Retinal pigment epithelial cell (primary cell): ENCODE results near the gene MED12L.

Experiments used
- DNase-seq: peaks from one replicate; pipeline ENCODE4 v3.0.0-alpha.2; 2010; ENCODE audit warnings: low read depth
- H3K4me3 ChIP-seq: 2 replicates; pipeline ENCODE4 v1.5.1; 2011; ENCODE audit warnings: mild to moderate bottlenecking, low read length, control low read depth, moderate library complexity
- CTCF ChIP-seq: conservative IDR thresholded peaks from 2 replicates; pipeline ENCODE4 v1.5.1; 2011; ENCODE audit warnings: low read depth, low read length, control low read depth, inconsistent platforms

MED12L gene

GRCh38 chr3:151276687-151277042 is 191.2 kb downstream of the MED12L start:
- DNase-seq = no peak
- TF ChIP-seq CTCF = no peak
- no peak overlapping the region for H3K4me3 ChIP-seq

- TF ChIP-seq CTCF = no peak
- H3K4me3 ChIP-seq = no peak within 1 kb of the TSS
- no peak for DNase-seq
These were observed 192.8 kb downstream of the MED12L start, which contains the start of gene P2RY14 for GRCh38 chr3:151278230-151278629. Gene P2RY14, minus strand, starts transcription at chr3:151278542. Its CDS starts 64,226 bp downstream, at chr3:151214316.

- H3K4me3 ChIP-seq = no peak overlapping the region
- no peak for DNase-seq
- TF ChIP-seq CTCF = no peak
These were observed 196.3 kb downstream of the MED12L start for GRCh38 chr3:151281671-151282324.

- DNase-seq = no peak
- TF ChIP-seq CTCF = peak; percentile 59
- no peak overlapping the region for H3K4me3 ChIP-seq
These were observed 197.5 kb downstream of the MED12L start for GRCh38 chr3:151282921-151283320.

- TF ChIP-seq CTCF = no peak
- no peak for DNase-seq
- no peak overlapping the region for H3K4me3 ChIP-seq
These were observed 197.9 kb downstream of the MED12L start for GRCh38 chr3:151283387-151283786.

DNA sequence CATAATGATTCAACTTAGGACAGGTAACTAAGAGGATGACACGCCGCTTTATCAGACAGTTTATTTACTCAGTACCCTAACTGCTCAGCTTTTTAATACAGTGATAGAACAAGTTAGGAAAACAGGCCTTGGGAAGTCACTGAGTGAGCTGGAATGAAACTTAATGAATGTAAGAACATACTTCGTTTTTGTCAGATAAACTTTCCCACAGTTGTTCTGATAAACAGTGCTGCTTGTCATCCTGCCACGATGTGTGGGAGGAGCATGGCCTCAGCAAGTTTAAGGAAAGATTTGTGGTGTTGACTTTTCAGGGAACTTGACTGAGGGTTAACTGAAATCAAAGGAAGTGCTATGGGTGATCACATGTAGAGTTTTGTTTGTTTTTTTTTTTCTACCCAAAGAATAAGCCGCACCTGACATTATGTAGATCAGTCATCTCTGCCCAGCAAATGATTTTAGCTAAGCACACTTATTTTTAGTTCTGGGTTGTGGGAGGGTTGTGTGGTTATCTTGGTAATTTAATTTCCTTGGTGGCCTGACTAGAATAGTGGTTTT is 198.5 kb downstream of the MED12L start:
- H3K4me3 ChIP-seq = no peak overlapping the region
- TF ChIP-seq CTCF = no peak
- DNase-seq = no peak

DNA sequence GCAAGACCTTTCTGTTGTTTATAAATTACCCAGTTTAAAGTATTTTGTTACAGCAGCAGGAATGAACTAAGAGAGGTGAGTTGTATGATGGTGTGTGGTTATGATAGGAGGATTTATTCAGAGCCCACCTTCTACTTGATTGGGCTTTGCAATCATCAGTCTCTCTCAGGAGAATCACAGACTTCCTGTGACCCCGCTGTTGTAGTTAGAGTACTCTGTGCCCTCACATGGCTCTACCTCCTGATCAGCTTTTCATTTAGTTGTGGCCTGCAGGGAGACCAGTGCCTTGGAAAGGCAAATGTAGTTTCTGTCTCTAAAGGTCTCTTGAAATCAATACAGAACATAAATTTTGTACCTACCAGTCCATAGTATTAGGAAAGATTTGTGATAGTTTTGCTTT is 200.5 kb downstream of the MED12L start:
- H3K4me3 ChIP-seq = no peak overlapping the region
- no peak for TF ChIP-seq CTCF
- no peak for DNase-seq
